ENCODE data around the gene MDP1.
A peak's percentile ranks its signal among the peaks of the same experiment; 100 is the strongest.
"Not testable (repeated sequence)": the region's sequence is repeated elsewhere in the genome, so short reads cannot be mapped to it uniquely, and the experiment has no call there.

Gene MDP1

DNA sequence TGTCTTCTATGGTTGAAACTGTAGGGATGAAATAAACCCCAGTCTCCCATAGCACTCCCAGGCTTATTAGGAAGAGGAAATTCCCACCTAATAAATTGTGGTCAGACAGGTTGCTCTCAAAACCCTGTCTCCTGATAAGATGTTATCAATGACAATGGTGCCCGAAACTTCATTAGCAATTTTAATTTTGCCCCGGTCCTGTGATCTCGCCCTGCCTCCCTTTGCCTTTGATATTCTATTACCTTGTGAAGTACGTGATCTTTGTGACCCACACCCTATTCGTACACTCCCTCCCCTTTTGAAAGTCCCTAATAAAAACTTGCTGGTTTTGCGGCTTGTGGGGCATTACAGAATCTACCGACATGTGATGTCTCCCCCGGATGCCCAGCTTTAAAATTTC lies 13.3 kb downstream of the MDP1 start:
- H3K9ac ChIP-seq (ENCODE audit: low read length); H3K36me3 ChIP-seq (ENCODE audit: control insufficient read depth, insufficient read depth, low read length); H3K4me1 ChIP-seq (ENCODE audit: control insufficient read depth, insufficient read depth, low read length); H3K9me3 ChIP-seq (ENCODE audit: control insufficient read depth, low read length); H3K27me3 ChIP-seq (ENCODE audit: control insufficient read depth, insufficient read depth, low read length); H3K4me3 ChIP-seq (ENCODE audit: low read length): not testable (repeated sequence)

- Histone ChIP-seq H3K27me3 (ENCODE audit: control insufficient read depth, insufficient read depth, low read length) (no peaks in the 10 kb centered on the region), H3K4me1 (ENCODE audit: control insufficient read depth, insufficient read depth, low read length) (peaks cover 22% of the 10 kb centered on the region), H3K4me3 (ENCODE audit: low read length) (no peak overlapping the region), H3K9ac (ENCODE audit: low read length) (no peak overlapping the region), H3K36me3 (ENCODE audit: control insufficient read depth, insufficient read depth, low read length) (no peaks in the 10 kb centered on the region), H3K9me3 (ENCODE audit: control insufficient read depth, low read length) (no peaks in the 10 kb centered on the region)
Observed at GRCh38 chr14:24198814-24199524, 16.9 kb downstream of the MDP1 start.

DNA sequence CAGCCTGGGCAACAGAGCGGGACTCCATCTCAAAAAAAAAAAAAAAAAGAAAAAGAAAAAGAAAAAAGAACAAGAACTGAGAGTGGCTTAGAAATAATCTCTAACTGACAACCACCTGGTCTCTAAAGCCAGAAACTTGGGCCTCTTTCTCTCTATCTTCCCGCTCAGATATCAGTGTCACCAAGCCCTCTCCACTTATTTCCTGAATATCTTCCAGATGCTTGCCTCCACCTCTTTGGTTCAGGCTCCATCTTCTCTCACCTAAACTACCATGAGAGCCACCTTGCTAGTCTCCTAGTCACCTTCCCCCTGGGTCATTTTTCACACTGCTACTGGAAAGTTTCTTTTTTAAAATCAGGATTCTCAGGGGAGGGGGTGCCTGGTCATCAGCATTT lies 18.8 kb downstream of the MDP1 start:
- Histone ChIP-seq H3K9me3 (ENCODE audit: control insufficient read depth, low read length) (no peaks in the 10 kb centered on the region), H3K4me1 (ENCODE audit: control insufficient read depth, insufficient read depth, low read length) (peaks cover 22% of the 10 kb centered on the region), H3K9ac (ENCODE audit: low read length) (no peak overlapping the region), H3K36me3 (ENCODE audit: control insufficient read depth, insufficient read depth, low read length) (no peaks in the 10 kb centered on the region), H3K4me3 (ENCODE audit: low read length) (no peak overlapping the region), H3K27me3 (ENCODE audit: control insufficient read depth, insufficient read depth, low read length) (no peaks in the 10 kb centered on the region)

GRCh38 chr14:24196071-24197055 lies 19.5 kb downstream of the MDP1 start:
- H3K36me3 ChIP-seq (ENCODE audit: control insufficient read depth, insufficient read depth, low read length) = no peaks in the 10 kb centered on the region
- no peaks in the 10 kb centered on the region for H3K9me3 ChIP-seq (ENCODE audit: control insufficient read depth, low read length)
- H3K9ac ChIP-seq (ENCODE audit: low read length) = peak overlapping the region; percentile 95
- H3K27me3 ChIP-seq (ENCODE audit: control insufficient read depth, insufficient read depth, low read length) = no peaks in the 10 kb centered on the region
- H3K4me1 ChIP-seq (ENCODE audit: control insufficient read depth, insufficient read depth, low read length) = peaks cover 22% of the 10 kb centered on the region
- H3K4me3 ChIP-seq (ENCODE audit: low read length) = peak overlapping the region; percentile 58

DNA sequence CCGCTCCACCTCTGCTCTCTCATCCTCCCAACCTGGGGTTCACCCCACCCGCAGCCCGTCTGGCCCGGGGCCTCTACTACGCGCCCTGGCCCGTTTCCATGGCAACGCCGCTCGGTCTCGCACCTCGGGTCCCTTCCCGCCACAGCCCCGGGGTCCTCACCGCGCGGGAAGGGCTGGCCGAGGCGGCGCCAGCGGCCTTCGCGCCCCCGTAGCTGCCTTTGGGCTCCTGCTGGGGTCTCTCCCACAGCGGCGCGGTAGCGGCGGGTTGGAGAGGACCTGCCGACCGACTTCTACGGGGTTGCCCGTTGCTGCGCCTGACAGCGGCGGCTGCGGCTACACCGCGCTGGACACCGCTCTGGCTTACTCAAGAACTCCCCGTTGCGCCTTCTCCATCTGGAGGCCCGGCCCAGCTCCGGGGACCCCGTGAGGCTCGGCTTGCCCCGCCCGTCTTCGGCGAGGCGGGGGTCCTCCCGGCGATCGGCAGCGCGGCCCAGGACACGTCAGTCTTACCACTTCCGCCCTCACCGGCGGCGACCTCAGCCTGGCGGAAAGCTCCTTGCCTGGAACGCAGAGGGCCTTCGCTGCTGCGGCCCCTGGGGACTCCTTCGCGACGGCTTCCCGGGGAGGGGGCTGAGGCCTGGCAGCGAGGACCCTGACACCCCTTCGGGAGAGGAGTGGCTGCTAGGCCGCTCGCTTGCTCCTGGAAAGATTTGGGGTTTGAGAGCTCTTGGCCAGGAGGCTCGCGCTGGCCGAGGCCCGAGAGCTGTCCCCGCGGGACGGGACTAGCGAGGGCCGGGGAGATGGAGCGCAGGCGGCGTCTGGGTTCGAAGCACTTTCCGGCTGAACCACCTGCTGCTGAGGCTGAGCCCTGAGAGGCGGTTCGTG lies 20.4 kb downstream of the MDP1 start, which contains the start of gene TM9SF1:
TM9SF1 (minus strand) TSS at position 256 of the 885 bp plus-strand sequence. CDS start 422 bp downstream, outside the sequence.
- Histone ChIP-seq H3K4me1 (ENCODE audit: control insufficient read depth, insufficient read depth, low read length) (peaks cover 22% of the 10 kb centered on the region), H3K27me3 (ENCODE audit: control insufficient read depth, insufficient read depth, low read length) (no peaks in the 10 kb centered on the region), H3K4me3 (ENCODE audit: low read length) (peak within 1 kb of the TSS; percentile 58), H3K9ac (ENCODE audit: low read length) (peak within 1 kb of the TSS; percentile 95), H3K9me3 (ENCODE audit: control insufficient read depth, low read length) (no peaks in the 10 kb centered on the region), H3K36me3 (ENCODE audit: control insufficient read depth, insufficient read depth, low read length) (no peaks in the 10 kb centered on the region)

DNA sequence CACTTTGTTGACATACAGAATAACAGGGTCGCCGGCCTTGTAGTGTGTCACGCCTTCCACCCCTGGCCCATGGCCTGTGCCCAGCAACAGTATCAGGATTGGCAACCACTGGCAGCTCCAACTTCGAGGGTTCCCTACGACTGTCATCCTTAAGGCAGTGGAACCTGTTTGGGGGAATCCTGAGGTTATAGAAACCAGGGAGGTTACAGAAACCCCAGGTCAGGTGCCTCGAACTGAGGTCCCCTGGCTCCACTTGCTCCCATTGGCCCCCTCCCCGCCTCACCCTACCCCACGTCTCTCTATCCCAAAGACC lies 21.0 kb downstream of the MDP1 start:
- H3K9me3 ChIP-seq (ENCODE audit: control insufficient read depth, low read length) = no peaks in the 10 kb centered on the region
- H3K9ac ChIP-seq (ENCODE audit: low read length) = peak overlapping the region; percentile 95
- no peaks in the 10 kb centered on the region for H3K27me3 ChIP-seq (ENCODE audit: control insufficient read depth, insufficient read depth, low read length)
- no peaks in the 10 kb centered on the region for H3K36me3 ChIP-seq (ENCODE audit: control insufficient read depth, insufficient read depth, low read length)
- peaks cover 22% of the 10 kb centered on the region for H3K4me1 ChIP-seq (ENCODE audit: control insufficient read depth, insufficient read depth, low read length)
- peak overlapping the region; percentile 58 for H3K4me3 ChIP-seq (ENCODE audit: low read length)

GRCh38 chr14:24194186-24194872 lies 21.5 kb downstream of the MDP1 start:
- peak overlapping the region; percentile 95 for H3K9ac ChIP-seq (ENCODE audit: low read length)
- H3K36me3 ChIP-seq (ENCODE audit: control insufficient read depth, insufficient read depth, low read length) = no peaks in the 10 kb centered on the region
- H3K27me3 ChIP-seq (ENCODE audit: control insufficient read depth, insufficient read depth, low read length) = no peaks in the 10 kb centered on the region
- H3K4me3 ChIP-seq (ENCODE audit: low read length) = peak overlapping the region; percentile 58
- no peaks in the 10 kb centered on the region for H3K9me3 ChIP-seq (ENCODE audit: control insufficient read depth, low read length)
- peaks cover 22% of the 10 kb centered on the region for H3K4me1 ChIP-seq (ENCODE audit: control insufficient read depth, insufficient read depth, low read length)

GRCh38 chr14:24192933-24193332 lies 22.9 kb downstream of the MDP1 start:
- H3K9ac ChIP-seq (ENCODE audit: low read length) = no peak overlapping the region
- H3K36me3 ChIP-seq (ENCODE audit: control insufficient read depth, insufficient read depth, low read length) = no peaks in the 10 kb centered on the region
- no peaks in the 10 kb centered on the region for H3K9me3 ChIP-seq (ENCODE audit: control insufficient read depth, low read length)
- H3K27me3 ChIP-seq (ENCODE audit: control insufficient read depth, insufficient read depth, low read length) = no peaks in the 10 kb centered on the region
- H3K4me3 ChIP-seq (ENCODE audit: low read length) = no peak overlapping the region
- H3K4me1 ChIP-seq (ENCODE audit: control insufficient read depth, insufficient read depth, low read length) = peaks cover 26% of the 10 kb centered on the region

- Histone ChIP-seq H3K9ac (ENCODE audit: low read length) (no peak overlapping the region), H3K4me1 (ENCODE audit: control insufficient read depth, insufficient read depth, low read length) (peaks cover 14% of the 10 kb centered on the region), H3K27me3 (ENCODE audit: control insufficient read depth, insufficient read depth, low read length) (no peaks in the 10 kb centered on the region), H3K36me3 (ENCODE audit: control insufficient read depth, insufficient read depth, low read length) (peaks cover 10% of the 10 kb centered on the region), H3K9me3 (ENCODE audit: control insufficient read depth, low read length) (no peaks in the 10 kb centered on the region), H3K4me3 (ENCODE audit: low read length) (no peak overlapping the region)
Observed at GRCh38 chr14:24190416-24190815, 25.4 kb downstream of the MDP1 start.

DNA sequence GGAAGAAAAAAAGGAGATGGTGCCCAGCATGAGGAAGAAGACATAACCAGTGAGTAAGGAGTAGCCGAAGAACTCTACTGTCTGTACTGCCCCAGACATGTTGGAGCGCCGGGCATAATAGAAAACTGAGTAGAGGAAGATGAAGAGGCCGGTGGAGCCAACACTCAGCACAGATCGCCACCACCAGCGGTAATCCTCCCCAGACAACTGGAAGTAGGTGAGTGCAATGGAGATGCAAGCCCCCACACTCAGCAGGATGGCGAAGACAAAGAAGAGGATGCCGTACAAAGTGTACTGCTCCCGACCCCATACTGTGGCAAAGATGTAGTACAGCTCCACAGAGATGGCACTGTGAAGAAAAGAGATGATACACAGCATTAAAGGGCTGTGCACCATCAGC lies 26.4 kb downstream of the MDP1 start:
- Histone ChIP-seq H3K9me3 (ENCODE audit: control insufficient read depth, low read length) (no peaks in the 10 kb centered on the region), H3K9ac (ENCODE audit: low read length) (no peak overlapping the region), H3K36me3 (ENCODE audit: control insufficient read depth, insufficient read depth, low read length) (peaks cover 10% of the 10 kb centered on the region), H3K4me1 (ENCODE audit: control insufficient read depth, insufficient read depth, low read length) (peaks cover 9% of the 10 kb centered on the region), H3K4me3 (ENCODE audit: low read length) (no peak overlapping the region), H3K27me3 (ENCODE audit: control insufficient read depth, insufficient read depth, low read length) (no peaks in the 10 kb centered on the region)

- Histone ChIP-seq H3K9ac (ENCODE audit: low read length) (peak overlapping the region; percentile 29), H3K4me1 (ENCODE audit: control insufficient read depth, insufficient read depth, low read length) (peaks cover 6% of the 10 kb centered on the region), H3K36me3 (ENCODE audit: control insufficient read depth, insufficient read depth, low read length) (peaks cover 10% of the 10 kb centered on the region), H3K27me3 (ENCODE audit: control insufficient read depth, insufficient read depth, low read length) (no peaks in the 10 kb centered on the region), H3K4me3 (ENCODE audit: low read length) (peak overlapping the region; percentile 51), H3K9me3 (ENCODE audit: control insufficient read depth, low read length) (no peaks in the 10 kb centered on the region)
Observed at GRCh38 chr14:24189059-24189375, 26.8 kb downstream of the MDP1 start.
